Stimulated activated CD8-positive, alpha-beta memory T cell treated with anti-CD3 and anti-CD28 coated beads, Interleukin-2, amount 100 ng/mL, for 48 hours (primary cell): Measurements from ENCODE around the gene DAGLB.
"Not testable (repeated sequence)": the region's sequence is repeated elsewhere in the genome, so short reads cannot be mapped to it uniquely, and the experiment has no call there.

Source experiments
- DNase-seq, 2 donors: peaks; one replicate each; pipeline ENCODE4 v3.0.0-alpha.2; 2020; ENCODE audit warnings: low read depth in 2 of 2

Gene DAGLB

DNA sequence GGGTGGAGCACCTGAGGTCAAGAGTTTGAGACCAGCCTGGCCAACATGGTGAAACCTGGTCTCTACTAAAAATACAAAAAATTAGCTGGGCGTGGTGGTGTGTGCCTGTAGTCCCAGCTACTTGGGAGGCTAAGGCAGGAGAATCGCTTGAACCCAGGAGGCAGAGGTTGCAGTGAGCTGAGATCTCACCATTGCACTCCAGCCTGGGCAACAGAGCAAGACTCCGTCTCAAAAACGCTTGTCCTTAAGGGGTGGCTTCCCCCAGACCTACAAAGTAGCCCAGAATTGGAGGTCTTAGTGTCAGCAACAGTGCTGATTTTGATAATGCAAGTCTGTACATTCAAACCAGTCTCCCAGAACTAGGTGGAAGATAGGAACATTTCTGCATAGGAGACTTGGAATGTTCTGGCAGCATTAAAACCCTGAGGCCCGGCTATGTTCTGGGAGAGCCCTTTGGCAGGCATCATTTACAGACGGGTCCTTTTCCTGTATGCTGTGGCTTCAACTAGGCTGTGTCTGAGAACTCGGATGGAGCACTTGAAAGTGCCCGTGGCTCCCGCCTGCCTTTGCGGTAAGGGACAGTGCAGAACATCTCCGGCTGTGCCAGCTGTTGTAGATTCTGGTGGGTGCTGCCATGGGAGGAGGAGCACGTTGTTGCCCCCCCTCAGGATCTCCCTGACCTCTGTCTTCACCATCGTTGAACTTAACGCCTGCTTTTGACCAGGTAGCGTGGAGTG, 49.8 kb downstream of the DAGLB start:
- DNase-seq = not testable (repeated sequence)

GRCh38 chr7:6395898-6396595, 51.7 kb downstream of the DAGLB start:
- DNase-seq = no peak

GRCh38 chr7:6394114-6394513, 53.6 kb downstream of the DAGLB start:
- no peak for DNase-seq

- no peak for DNase-seq
Observed at GRCh38 chr7:6393667-6394056, 54.1 kb downstream of the DAGLB start.

- peak in 1 of 2 donors; percentile 49 for DNase-seq
Observed at GRCh38 chr7:6392712-6393666, 54.8 kb downstream of the DAGLB start.

- no peak for DNase-seq
Observed at GRCh38 chr7:6389728-6390127, 58.0 kb downstream of the DAGLB start.

- DNase-seq = no peak
Observed at GRCh38 chr7:6387734-6388294, 59.9 kb downstream of the DAGLB start.

DNA sequence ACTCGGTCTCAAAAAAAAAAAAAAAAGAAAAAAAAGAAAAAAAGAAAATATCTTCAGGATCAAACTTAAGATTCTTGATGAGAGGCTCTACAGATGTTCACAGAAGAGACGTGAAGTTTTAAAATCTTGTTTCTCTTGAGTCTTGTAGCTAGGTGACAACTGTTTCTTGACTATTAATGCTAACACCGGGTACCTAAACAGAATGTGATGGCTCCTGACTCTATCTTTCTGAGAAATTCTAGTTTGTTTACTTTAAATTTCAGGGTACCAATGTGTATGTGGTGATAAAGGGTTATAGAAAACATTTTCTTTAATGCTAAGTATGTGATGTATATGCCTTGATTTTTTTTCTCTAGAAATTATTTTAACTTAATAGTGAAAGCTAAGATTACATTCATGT, 61.0 kb downstream of the DAGLB start:
- DNase-seq = no peak

DNA sequence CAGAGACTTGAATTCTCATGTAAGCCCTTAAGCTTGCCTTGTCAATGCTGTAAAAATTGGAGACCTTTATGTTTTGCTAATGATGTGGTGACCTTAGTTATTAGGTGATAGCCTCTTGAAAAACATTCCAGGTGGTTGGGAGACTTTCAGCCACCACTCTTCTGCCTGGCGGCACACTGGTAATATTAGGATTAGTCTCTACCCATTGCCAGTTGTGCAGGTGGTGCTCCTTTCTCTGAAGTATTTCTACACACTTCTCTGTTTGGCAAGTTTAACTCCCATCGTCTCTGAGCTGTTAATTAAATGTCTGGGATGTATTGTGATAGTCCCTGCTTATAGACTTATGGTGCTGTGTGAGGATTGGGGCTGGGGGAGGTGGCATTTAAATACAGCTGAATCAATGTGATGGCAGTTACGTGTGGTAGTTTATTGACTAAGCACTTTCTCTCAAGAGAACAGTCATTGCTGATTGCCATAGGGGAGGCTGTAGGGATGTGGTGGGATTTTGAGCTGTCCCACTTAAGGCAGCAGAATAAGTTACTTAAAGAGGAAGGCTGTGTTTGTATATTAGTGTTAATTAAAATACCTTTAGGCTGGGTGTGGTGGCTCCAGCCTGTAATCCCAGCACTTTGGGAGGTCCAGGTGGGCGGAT, 61.7 kb downstream of the DAGLB start:
- DNase-seq = no peak

DNA sequence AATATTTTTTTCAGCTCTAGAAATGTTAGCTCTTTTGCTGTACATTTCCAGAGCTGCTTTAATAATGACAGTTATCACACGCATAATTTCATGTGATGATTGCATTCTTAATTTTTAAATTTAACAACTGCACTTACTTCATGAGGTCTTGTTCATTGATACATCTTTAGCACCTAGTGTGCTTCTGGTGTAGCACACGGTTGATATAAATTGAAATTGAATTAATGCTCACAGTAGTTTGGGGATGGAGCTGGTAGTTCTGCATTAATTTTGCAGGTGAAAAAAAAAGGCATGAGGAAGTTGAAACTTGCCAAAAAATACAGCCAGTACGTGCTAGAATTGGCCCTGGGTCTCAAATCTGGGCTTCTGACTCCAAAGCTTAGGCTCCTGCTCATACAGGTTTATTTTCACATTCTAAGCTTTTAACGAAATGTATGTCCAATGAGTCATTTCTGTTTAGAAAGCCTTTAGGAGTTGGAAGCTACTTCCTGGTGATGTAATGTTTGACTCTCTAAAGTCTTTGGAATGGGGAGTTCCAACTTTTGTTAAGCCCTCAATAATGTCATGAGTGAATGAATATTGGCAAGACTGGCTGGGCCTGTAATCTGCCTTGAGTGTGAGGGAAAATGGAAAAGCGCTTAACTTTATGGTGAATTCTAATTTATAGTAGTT, 62.5 kb downstream of the DAGLB start:
- DNase-seq = no peak

- DNase-seq = no peak
Observed at GRCh38 chr7:6384327-6384726, 63.4 kb downstream of the DAGLB start.

DNA sequence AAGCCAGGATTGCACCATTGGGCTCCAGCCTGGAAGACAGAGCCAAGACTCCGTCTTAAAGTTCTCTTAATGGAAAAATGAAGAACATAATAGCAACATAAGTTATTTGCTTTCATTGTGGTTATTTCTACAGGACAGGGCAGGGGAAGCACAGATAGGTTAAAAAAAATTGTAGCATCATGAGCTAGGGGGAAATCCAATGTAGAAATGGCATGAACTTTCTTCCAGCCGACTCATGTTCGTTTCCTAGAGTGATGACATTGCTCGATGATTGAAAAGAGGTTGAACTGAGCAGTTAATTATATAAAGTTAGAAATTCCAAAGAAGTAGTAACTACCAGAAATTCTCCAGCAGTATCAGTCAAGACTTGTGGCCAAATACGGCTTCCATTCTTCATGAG, 64.9 kb downstream of the DAGLB start:
- DNase-seq = no peak

DNA sequence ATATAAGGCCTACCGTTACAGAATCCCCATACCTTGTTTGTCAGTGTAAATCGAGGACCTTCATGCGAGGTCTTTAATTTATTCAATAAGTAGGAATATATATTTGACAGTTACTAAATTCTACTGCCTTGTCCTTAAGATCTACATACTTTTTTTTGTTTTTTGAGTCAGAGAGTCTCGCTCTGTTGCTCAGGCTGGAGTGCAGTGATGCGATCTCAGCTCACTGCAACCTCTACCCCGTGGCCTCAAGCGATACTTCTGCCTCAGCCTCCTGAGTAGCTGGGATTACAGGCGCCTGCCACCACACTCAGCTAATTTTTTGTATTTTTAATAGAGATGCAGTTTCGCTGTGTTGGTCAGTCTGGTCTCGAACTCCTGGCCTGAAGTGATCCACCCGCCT, 65.9 kb downstream of the DAGLB start:
- DNase-seq = not testable (repeated sequence)

GRCh38 chr7:6380310-6381095, 67.3 kb downstream of the DAGLB start:
- no peak for DNase-seq

DNA sequence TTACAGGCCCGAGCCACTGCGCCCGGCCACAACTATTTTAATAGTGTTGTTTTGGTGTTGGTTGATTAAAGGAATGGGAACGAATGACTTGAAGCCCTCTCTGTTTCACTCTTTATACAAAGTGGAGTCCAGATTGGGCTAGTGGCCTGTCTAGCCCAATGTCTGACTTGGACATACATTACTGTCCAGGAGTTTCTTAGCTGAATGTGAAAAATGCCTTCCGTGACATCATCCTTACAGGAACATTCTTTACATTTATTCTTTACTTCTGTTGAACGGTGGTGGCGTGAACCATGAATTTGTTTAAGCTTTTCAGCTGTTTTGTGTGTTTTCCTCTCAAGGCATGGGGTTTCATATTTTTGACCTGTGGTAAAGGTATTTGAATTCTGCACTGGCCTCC, 67.9 kb downstream of the DAGLB start:
- DNase-seq = no peak

DNA sequence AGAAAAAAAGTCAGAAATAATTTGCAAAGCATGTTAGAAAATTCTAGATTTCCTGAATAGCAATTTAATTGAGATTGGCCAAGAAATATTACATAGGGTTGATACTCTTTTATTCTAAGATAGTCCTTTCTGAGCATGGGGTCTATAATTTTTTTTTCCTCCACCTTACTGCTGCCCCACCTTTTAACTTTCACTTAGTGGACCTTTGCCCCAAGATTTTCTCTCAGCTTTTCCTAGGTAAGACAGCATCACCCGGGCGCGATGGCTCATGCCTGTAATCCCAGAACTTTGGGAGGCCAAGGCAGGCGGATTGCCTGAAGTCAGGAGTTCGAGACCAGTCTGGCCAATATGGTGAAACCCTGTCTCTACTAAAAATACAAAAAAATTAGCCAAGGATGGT, 69.2 kb downstream of the DAGLB start:
- not testable (repeated sequence) for DNase-seq

DNA sequence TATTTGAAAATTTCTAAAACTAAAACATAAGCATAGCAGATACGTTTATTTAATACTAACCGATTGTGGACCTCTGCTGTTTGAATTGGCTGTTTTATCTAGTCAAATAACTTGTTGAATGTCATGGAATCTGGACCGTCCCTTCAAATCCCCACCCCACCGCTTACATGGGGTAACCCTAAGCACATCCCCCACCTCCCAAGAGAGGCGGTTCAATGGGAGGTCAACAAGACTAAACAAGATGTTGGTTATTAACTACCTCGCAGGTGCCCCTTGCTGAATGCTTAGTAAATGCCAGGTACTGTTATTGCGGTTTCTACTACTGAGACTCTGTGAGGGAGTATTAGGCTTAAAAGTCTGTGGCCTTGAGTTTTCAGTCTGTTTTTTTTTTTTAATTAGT, 70.9 kb downstream of the DAGLB start:
- DNase-seq = no peak

DNA sequence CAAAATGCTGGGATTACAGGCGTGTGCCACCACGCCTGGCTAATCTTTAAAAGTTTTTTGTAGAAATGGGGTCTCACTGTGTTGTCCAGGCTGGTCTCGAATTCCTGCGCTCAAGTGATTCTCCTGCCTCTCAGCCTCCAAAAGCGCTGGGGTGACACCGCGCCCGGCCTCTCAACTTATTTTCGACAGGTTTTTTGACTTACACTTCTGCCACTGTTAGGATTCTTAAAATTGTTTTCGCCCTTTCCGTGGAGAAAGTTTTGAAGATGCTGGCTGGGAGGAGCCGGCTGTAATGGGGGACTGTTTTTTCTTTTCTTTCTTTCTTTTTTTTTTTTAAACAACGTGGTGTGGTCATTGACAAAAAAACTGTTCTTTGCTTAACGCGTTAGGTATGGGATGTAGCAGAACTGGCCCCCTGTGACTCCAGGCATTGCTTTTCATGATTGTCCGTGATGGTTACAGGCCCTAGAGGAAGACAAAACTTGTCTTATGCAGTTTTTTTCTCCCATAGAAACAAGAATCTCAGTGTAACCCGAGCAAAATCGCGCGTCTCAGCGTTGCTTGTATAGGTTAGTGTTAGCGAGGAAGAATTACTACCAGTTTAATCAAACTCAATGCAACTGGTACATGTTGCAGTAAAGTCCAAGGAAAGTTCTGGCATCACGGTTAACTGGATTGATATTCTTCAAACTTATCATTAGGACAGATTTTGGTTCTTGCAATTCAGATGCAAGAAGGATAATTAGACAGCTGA, 72.2 kb downstream of the DAGLB start:
- no peak for DNase-seq

GRCh38 chr7:6367701-6368211, 80.0 kb downstream of the DAGLB start:
- DNase-seq = no peak
